Activated CD4-positive, alpha-beta T cell treated with anti-CD3 and anti-CD28 coated beads for 36 hours (primary cell): ENCODE measurements around the gene LTF. TPM values are rescaled to one million over a fixed set of nuclear protein-coding genes. Genes with fewer than 3 reads are reported as not detected.
"Not testable (repeated sequence)": the region's sequence is repeated elsewhere in the genome, so short reads cannot be mapped to it uniquely, and the experiment has no call there.

ENCODE experiments used
- ATAC-seq: fragments of 200-7000 bp; cut with Tn5 transposase; one replicate; pipeline ENCODE4 v1.10.0; 2021; ENCODE audit warnings: mild to moderate bottlenecking, moderate library complexity
- CTCF ChIA-PET: fragments of 350-600 bp; sonication (Branson Sonifier 250); formaldehyde crosslinking; loops from one replicate; lab custom pipeline; 2021; ENCODE audit warnings: antibody characterized with exemption; lab: Charles Lee
- POLR2A ChIA-PET: fragments of 350-600 bp; sonication (Branson Sonifier 250); formaldehyde crosslinking; loops from one replicate; lab custom pipeline; 2021; ENCODE audit warnings: antibody characterized with exemption, inconsistent platforms; lab: Charles Lee
- DNase-seq: peaks from one replicate; pipeline ENCODE4 v3.0.0-alpha.2; 2020
- H3K27ac Mint-ChIP-seq: one replicate; pipeline ENCODE4 v1.8.0; 2021; ENCODE audit warnings: mixed read lengths
- H3K27me3 Mint-ChIP-seq: one replicate; pipeline ENCODE4 v1.8.0; 2021; ENCODE audit warnings: mixed read lengths
- H3K36me3 Mint-ChIP-seq: one replicate; pipeline ENCODE4 v1.8.0; 2021; ENCODE audit warnings: low read depth, mixed read lengths
- H3K4me1 Mint-ChIP-seq: one replicate; pipeline ENCODE4 v1.8.0; 2021; ENCODE audit warnings: mixed read lengths
- H3K4me3 Mint-ChIP-seq: one replicate; pipeline ENCODE4 v1.8.0; 2021; ENCODE audit warnings: mild to moderate bottlenecking, moderate library complexity, mixed read lengths
- H3K9me3 Mint-ChIP-seq: one replicate; pipeline ENCODE4 v1.8.0; 2021; ENCODE audit warnings: low read depth, mixed read lengths
- intact Hi-C, 2 experiments: fragments of 100-400 bp; cut with DNase I in 1 of 2; cut with micrococcal nuclease in 1 of 2; formaldehyde crosslinking; loops; one replicate each; pipeline versions ENCODE4 v1.14.2 to v1.15.1; 2022 to 2024; cut with DNase I, micrococcal nuclease
- total RNA-seq, 2 experiments: library from RNA; stranded (reverse); gene quantifications; one replicate each; pipeline ENCODE4 v1.2.3, GENCODE V29; 2021

The LTF gene
- total RNA-seq, 2 experiments from 2014 or later: not detected

GRCh38 chr3:46409739-46410489 is 54.8 kb downstream of the LTF start:
- no peaks in the 10 kb centered on the region for H3K36me3 Mint-ChIP-seq
- intact Hi-C loops: no loop called here
- H3K27me3 Mint-ChIP-seq: peaks cover 2% of the 10 kb centered on the region
- no peak for DNase-seq
- ATAC-seq: no peak
- H3K9me3 Mint-ChIP-seq: no peaks in the 10 kb centered on the region
- peaks cover 33% of the 10 kb centered on the region for H3K4me1 Mint-ChIP-seq
- ChIA-PET POLR2A (no interaction called here), CTCF (no interaction called here)
- H3K27ac Mint-ChIP-seq: no peak overlapping the region
- no peak overlapping the region for H3K4me3 Mint-ChIP-seq

- intact Hi-C loops: no loop called here
- DNase-seq (no peak), ATAC-seq (no peak)
- peaks cover 2% of the 10 kb centered on the region for H3K27me3 Mint-ChIP-seq
- POLR2A ChIA-PET: no interaction called here
- no peaks in the 10 kb centered on the region for H3K9me3 Mint-ChIP-seq
- peaks cover 33% of the 10 kb centered on the region for H3K4me1 Mint-ChIP-seq
- H3K4me3 Mint-ChIP-seq: no peak overlapping the region
- CTCF ChIA-PET: interaction anchor here (0.7 kb wide), 1 partner anchor 11 kb away, joined by 3 read pairs; no protein-coding TSS in a partner anchor
- no peak overlapping the region for H3K27ac Mint-ChIP-seq
- no peaks in the 10 kb centered on the region for H3K36me3 Mint-ChIP-seq
These were observed 55.9 kb downstream of the LTF start for GRCh38 chr3:46408853-46409252.

GRCh38 chr3:46407970-46408369 is 56.7 kb downstream of the LTF start:
- intact Hi-C loops: loop anchor here in 1 of 2 experiments (1.0 kb wide), 1 partner anchor 39 kb away; no protein-coding TSS in a partner anchor
- Mint-ChIP-seq H3K9me3 (no peaks in the 10 kb centered on the region), H3K36me3 (no peaks in the 10 kb centered on the region), H3K27me3 (peaks cover 2% of the 10 kb centered on the region), H3K27ac (no peak overlapping the region), H3K4me3 (peak overlapping the region; percentile 71), H3K4me1 (peaks cover 33% of the 10 kb centered on the region)
- ATAC-seq (no peak), DNase-seq (no peak)
- POLR2A ChIA-PET: interaction anchor here (0.6 kb wide), 1 partner anchor 132 kb away, joined by 3 read pairs; no protein-coding TSS in a partner anchor
- CTCF ChIA-PET: interaction anchor here (0.7 to 1.7 kb wide), 6 partner anchors 12 to 776 kb away, joined by 3 to 8 read pairs (median 4); no protein-coding TSS in a partner anchor

GRCh38 chr3:46406788-46407611 is 57.7 kb downstream of the LTF start, which contains the start of the genes CCR5AS and CCRL2:
TSS of gene CCR5AS (minus strand) at chr3:46407066.
TSS of gene CCRL2 (plus strand) at chr3:46407259. CDS start at chr3:46408080, 821 bp downstream.
- peak; percentile 92 for ATAC-seq
- Mint-ChIP-seq H3K27ac (peak within 1 kb of the TSS; percentile 81), H3K4me1 (peaks cover 33% of the 10 kb centered on the region), H3K4me3 (peak within 1 kb of the TSS; percentile 71), H3K9me3 (no peaks in the 10 kb centered on the region), H3K27me3 (peaks cover 2% of the 10 kb centered on the region), H3K36me3 (no peaks in the 10 kb centered on the region)
- DNase-seq: peak; percentile 65
- intact Hi-C loops: loop anchor here in 1 of 2 experiments (1.0 kb wide), 1 partner anchor 38 kb away; no protein-coding TSS in a partner anchor
- POLR2A ChIA-PET: interaction anchor here (0.6 to 0.7 kb wide), 2 partner anchors 438 to 733 kb away, joined by 3 read pairs; no protein-coding TSS in a partner anchor
- CTCF ChIA-PET: interaction anchor here (0.7 to 1.7 kb wide), 5 partner anchors 17 to 775 kb away, joined by 3 to 8 read pairs (median 4); no protein-coding TSS in a partner anchor

- Mint-ChIP-seq H3K36me3 (no peaks in the 10 kb centered on the region), H3K27ac (peak overlapping the region; percentile 81), H3K27me3 (peaks cover 2% of the 10 kb centered on the region), H3K4me1 (peaks cover 33% of the 10 kb centered on the region), H3K4me3 (no peak overlapping the region), H3K9me3 (no peaks in the 10 kb centered on the region)
- CTCF ChIA-PET: interaction anchor here (1.6 to 1.7 kb wide), 2 partner anchors 18 to 82 kb away, joined by 5 to 8 read pairs; no protein-coding TSS in a partner anchor
- no peak for DNase-seq
- ATAC-seq: no peak
- intact Hi-C loops: no loop called here
- POLR2A ChIA-PET: no interaction called here
These were observed 58.3 kb downstream of the LTF start for GRCh38 chr3:46406443-46406787.

GRCh38 chr3:46405301-46406019 is 59.2 kb downstream of the LTF start:
- H3K36me3 Mint-ChIP-seq: no peaks in the 10 kb centered on the region
- H3K4me3 Mint-ChIP-seq: no peak overlapping the region
- POLR2A ChIA-PET: interaction anchor here (0.6 kb wide), 1 partner anchor 129 kb away, joined by 3 read pairs; no protein-coding TSS in a partner anchor
- no peak overlapping the region for H3K27ac Mint-ChIP-seq
- H3K27me3 Mint-ChIP-seq: peaks cover 2% of the 10 kb centered on the region
- CTCF ChIA-PET: interaction anchor here (0.6 kb wide), 1 partner anchor 82 kb away, joined by 3 read pairs; no protein-coding TSS in a partner anchor
- peaks cover 33% of the 10 kb centered on the region for H3K4me1 Mint-ChIP-seq
- DNase-seq: no peak
- intact Hi-C loops: no loop called here
- no peaks in the 10 kb centered on the region for H3K9me3 Mint-ChIP-seq
- ATAC-seq: no peak

GRCh38 chr3:46402902-46403301 is 61.8 kb downstream of the LTF start:
- ATAC-seq, H3K36me3 Mint-ChIP-seq, DNase-seq, POLR2A ChIA-PET, intact Hi-C loops, H3K27ac Mint-ChIP-seq, H3K4me3 Mint-ChIP-seq, H3K27me3 Mint-ChIP-seq, H3K9me3 Mint-ChIP-seq: not testable (repeated sequence)
- peaks cover 17% of the 10 kb centered on the region for H3K4me1 Mint-ChIP-seq
- CTCF ChIA-PET: interaction anchor here (0.5 to 0.8 kb wide), 3 partner anchors 9 to 26 kb away, joined by 3 to 4 read pairs (median 3); no protein-coding TSS in a partner anchor

- peaks cover 5% of the 10 kb centered on the region for H3K4me1 Mint-ChIP-seq
- no peaks in the 10 kb centered on the region for H3K36me3 Mint-ChIP-seq
- ATAC-seq: no peak
- ChIA-PET CTCF (no interaction called here), POLR2A (no interaction called here)
- H3K27me3 Mint-ChIP-seq: no peaks in the 10 kb centered on the region
- no peak for DNase-seq
- no peaks in the 10 kb centered on the region for H3K9me3 Mint-ChIP-seq
- intact Hi-C loops: no loop called here
- no peak overlapping the region for H3K27ac Mint-ChIP-seq
- no peak overlapping the region for H3K4me3 Mint-ChIP-seq
These were observed 63.1 kb downstream of the LTF start for GRCh38 chr3:46401579-46401978.

- no peaks in the 10 kb centered on the region for H3K9me3 Mint-ChIP-seq
- ChIA-PET CTCF (no interaction called here), POLR2A (no interaction called here)
- DNase-seq: no peak
- H3K27me3 Mint-ChIP-seq: no peaks in the 10 kb centered on the region
- no peak for ATAC-seq
- no peak overlapping the region for H3K27ac Mint-ChIP-seq
- H3K4me1 Mint-ChIP-seq: no peaks in the 10 kb centered on the region
- no peak overlapping the region for H3K4me3 Mint-ChIP-seq
- no peaks in the 10 kb centered on the region for H3K36me3 Mint-ChIP-seq
- intact Hi-C loops: no loop called here
These were observed 63.9 kb downstream of the LTF start for GRCh38 chr3:46400846-46401245.

GRCh38 chr3:46400000-46400734 is 64.5 kb downstream of the LTF start:
- DNase-seq: no peak
- H3K27ac Mint-ChIP-seq: no peak overlapping the region
- no peak overlapping the region for H3K4me3 Mint-ChIP-seq
- ChIA-PET POLR2A (no interaction called here), CTCF (interaction anchor here (1.4 kb wide), 1 partner anchor 26 kb away, joined by 3 read pairs; no protein-coding TSS in a partner anchor)
- no peaks in the 10 kb centered on the region for H3K9me3 Mint-ChIP-seq
- intact Hi-C loops: no loop called here
- H3K4me1 Mint-ChIP-seq: no peaks in the 10 kb centered on the region
- no peaks in the 10 kb centered on the region for H3K36me3 Mint-ChIP-seq
- ATAC-seq: no peak
- no peaks in the 10 kb centered on the region for H3K27me3 Mint-ChIP-seq
